Prostate gland (tissue), 2 donors: ENCODE data around the gene CPEB2. TPM values are rescaled to one million over a fixed set of nuclear protein-coding genes. Genes with fewer than 3 reads are reported as not detected.

Experiments
- DNase-seq: peaks from one replicate; pipeline ENCODE4 v3.0.0-alpha.2; 2019; ENCODE audit warnings: low spot score
- H3K27ac ChIP-seq, 2 donors: fragments of 200-600 bp; sonication (generic); 2 replicates each; pipeline ENCODE4 v1.5.1; 2017 to 2019
- H3K27me3 ChIP-seq: fragments of 200-600 bp; sonication (generic); replicated peaks from 2 replicates; pipeline ENCODE4 v1.5.1; 2019; ENCODE audit not compliant: insufficient read depth
- H3K36me3 ChIP-seq, 2 donors: fragments of 200-600 bp; sonication (generic); 1 replicate in 1 of 2; 2 replicates in 1 of 2; pipeline versions ENCODE4 v1.5.1 to v1.8.1; 2017 to 2019
- H3K4me1 ChIP-seq: fragments of 200-600 bp; sonication (generic); replicated peaks from 2 replicates; pipeline ENCODE4 v1.5.1; 2019
- H3K4me3 ChIP-seq, 2 donors: fragments of 200-600 bp; sonication (generic); 2 replicates each; pipeline ENCODE4 v1.5.1; 2017 to 2019
- H3K9me3 ChIP-seq: fragments of 200-600 bp; sonication (generic); 2 replicates; pipeline ENCODE4 v1.5.1; 2017
- POLR2A ChIP-seq: fragments of 450-650 bp; IDR thresholded peaks from one replicate; pipeline ENCODE4 v1.6.1; 2016; ENCODE audit warnings: antibody characterized with exemption, mild to moderate bottlenecking
- POLR2AphosphoS5 ChIP-seq: sonication (generic); formaldehyde crosslinking; IDR thresholded peaks from one replicate; pipeline ENCODE4 v1.6.1; 2017; ENCODE audit warnings: antibody characterized with exemption
- WGBS: methylation state at CpG from one replicate; pipeline ENCODE4 v1.1.5; 2018; 5-methylcytosine and 5-hydroxymethylcytosine counted together
- intact Hi-C: fragments of 100-400 bp; cut with DNase I; formaldehyde crosslinking; loops from one replicate; pipeline ENCODE4 v1.14.2; 2022
- total RNA-seq, 2 donors: library from RNA; depleted of rRNA; stranded (reverse); fragments of >200 nt; gene quantifications; one replicate each; pipeline ENCODE4 v1.1.0, GENCODE V29; 2016
- TF ChIP-seq, protein P1 (sequence below), 4 experiments: fragments of 200-600 bp in 2 of 4; fragments of 450-650 bp in 2 of 4; sonication (generic) in 2 of 4; IDR thresholded peaks; 1 replicate in 3 of 4; 2 replicates in 1 of 4; pipeline ENCODE4 v1.5.1; 2016 to 2019; ENCODE audit warnings: antibody characterized with exemption in 4 of 4, mild to moderate bottlenecking in 2 of 4, moderate library complexity in 2 of 4

The CPEB2 gene
- total RNA-seq, 2 donors from 2014 or later, result 14.5 to 47.3 TPM

- no peak overlapping the region for H3K4me3 ChIP-seq
- WGBS, result 73% methylated on average over 2 of the region's 2 CpGs
- no peaks in the 10 kb centered on the region for H3K36me3 ChIP-seq
- H3K9me3 ChIP-seq, result no peaks in the 10 kb centered on the region
- intact Hi-C loops, result no loop called here
- TF ChIP-seq POLR2A, result no peak
- TF ChIP-seq, protein P1, sequence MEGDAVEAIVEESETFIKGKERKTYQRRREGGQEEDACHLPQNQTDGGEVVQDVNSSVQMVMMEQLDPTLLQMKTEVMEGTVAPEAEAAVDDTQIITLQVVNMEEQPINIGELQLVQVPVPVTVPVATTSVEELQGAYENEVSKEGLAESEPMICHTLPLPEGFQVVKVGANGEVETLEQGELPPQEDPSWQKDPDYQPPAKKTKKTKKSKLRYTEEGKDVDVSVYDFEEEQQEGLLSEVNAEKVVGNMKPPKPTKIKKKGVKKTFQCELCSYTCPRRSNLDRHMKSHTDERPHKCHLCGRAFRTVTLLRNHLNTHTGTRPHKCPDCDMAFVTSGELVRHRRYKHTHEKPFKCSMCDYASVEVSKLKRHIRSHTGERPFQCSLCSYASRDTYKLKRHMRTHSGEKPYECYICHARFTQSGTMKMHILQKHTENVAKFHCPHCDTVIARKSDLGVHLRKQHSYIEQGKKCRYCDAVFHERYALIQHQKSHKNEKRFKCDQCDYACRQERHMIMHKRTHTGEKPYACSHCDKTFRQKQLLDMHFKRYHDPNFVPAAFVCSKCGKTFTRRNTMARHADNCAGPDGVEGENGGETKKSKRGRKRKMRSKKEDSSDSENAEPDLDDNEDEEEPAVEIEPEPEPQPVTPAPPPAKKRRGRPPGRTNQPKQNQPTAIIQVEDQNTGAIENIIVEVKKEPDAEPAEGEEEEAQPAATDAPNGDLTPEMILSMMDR (IDR thresholded peaks at IDR 0.05), result no peak
- TF ChIP-seq POLR2AphosphoS5, result no peak
- no peaks in the 10 kb centered on the region for H3K27me3 ChIP-seq
- H3K27ac ChIP-seq, result no peak overlapping the region
- DNase-seq, result no peak
- H3K4me1 ChIP-seq, result no peaks in the 10 kb centered on the region
Observed at GRCh38 chr4:15060213-15060612, 57.9 kb downstream of the CPEB2 start.

GRCh38 chr4:15063341-15063740 lies 61.1 kb downstream of the CPEB2 start:
- WGBS, result 77% methylated on average over 6 of the region's 6 CpGs

GRCh38 chr4:15065516-15065915 lies 63.2 kb downstream of the CPEB2 start:
- no peaks in the 10 kb centered on the region for H3K4me1 ChIP-seq
- TF ChIP-seq POLR2A (no peak), POLR2AphosphoS5 (no peak)
- TF ChIP-seq, protein P1 (IDR thresholded peaks at IDR 0.05), result no peak
- no peaks in the 10 kb centered on the region for H3K36me3 ChIP-seq
- no peak for DNase-seq
- no peaks in the 10 kb centered on the region for H3K27me3 ChIP-seq
- H3K4me3 ChIP-seq, result no peak overlapping the region
- no peaks in the 10 kb centered on the region for H3K9me3 ChIP-seq
- H3K27ac ChIP-seq, result no peak overlapping the region
- WGBS, result 49% methylated on average over 5 of the region's 5 CpGs
- intact Hi-C loops, result no loop called here

More at GRCh38 chr4:15063341-15063740, 61.1 kb downstream of the CPEB2 start:
- no peaks in the 10 kb centered on the region for H3K4me1 ChIP-seq
- H3K9me3 ChIP-seq, result no peaks in the 10 kb centered on the region
- no peaks in the 10 kb centered on the region for H3K36me3 ChIP-seq
- no peak overlapping the region for H3K27ac ChIP-seq
- TF ChIP-seq, protein P1 (IDR thresholded peaks at IDR 0.05), result no peak
- TF ChIP-seq POLR2A, result no peak
- TF ChIP-seq POLR2AphosphoS5, result no peak
- intact Hi-C loops, result no loop called here
- H3K27me3 ChIP-seq, result no peaks in the 10 kb centered on the region
- H3K4me3 ChIP-seq, result no peak overlapping the region
- DNase-seq, result no peak

DNA sequence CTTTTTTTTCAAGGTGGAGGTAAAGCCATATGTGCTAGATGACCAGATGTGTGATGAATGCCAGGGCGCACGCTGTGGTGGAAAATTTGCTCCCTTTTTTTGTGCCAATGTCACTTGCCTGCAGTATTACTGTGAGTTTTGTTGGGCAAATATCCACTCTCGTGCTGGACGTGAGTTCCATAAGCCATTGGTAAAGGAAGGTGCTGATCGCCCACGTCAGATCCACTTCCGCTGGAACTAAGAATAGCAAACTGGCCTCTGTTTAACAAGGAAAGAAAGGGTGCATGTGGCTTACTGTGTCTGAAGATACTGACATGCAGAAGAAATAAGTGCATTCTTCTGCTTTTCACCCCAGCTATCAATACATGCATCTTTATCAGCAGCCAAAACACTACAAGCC lies 63.9 kb downstream of the CPEB2 start:
- Histone ChIP-seq H3K27me3 (no peaks in the 10 kb centered on the region), H3K9me3 (no peaks in the 10 kb centered on the region), H3K4me3 (no peak overlapping the region), H3K4me1 (no peaks in the 10 kb centered on the region), H3K27ac (no peak overlapping the region), H3K36me3 (no peaks in the 10 kb centered on the region)
- intact Hi-C loops, result no loop called here
- no peak for DNase-seq
- WGBS, result 96% methylated on average over 7 of the region's 7 CpGs
- TF ChIP-seq POLR2A (no peak), POLR2AphosphoS5 (no peak)
- TF ChIP-seq, protein P1 (IDR thresholded peaks at IDR 0.05), result no peak

DNA sequence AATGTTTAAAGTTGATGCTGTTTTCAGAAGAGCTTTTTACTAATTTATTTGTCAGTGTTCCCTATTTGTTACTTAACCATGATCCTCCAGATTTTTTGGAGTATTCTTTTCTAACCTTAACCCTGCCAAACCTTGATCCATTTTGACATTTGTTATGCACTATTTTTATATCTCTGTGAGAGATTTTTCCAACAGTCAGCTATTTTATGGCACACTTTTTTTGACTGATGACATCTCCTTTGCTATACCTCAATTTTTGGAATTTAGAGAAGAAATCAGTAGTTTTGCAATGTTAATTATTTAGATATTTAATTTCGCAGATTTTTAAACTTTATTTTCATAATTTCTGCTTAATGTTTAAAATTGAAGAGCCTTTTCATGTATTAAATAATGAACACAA lies 66.0 kb downstream of the CPEB2 start:
- Histone ChIP-seq H3K9me3 (no peaks in the 10 kb centered on the region), H3K27ac (no peak overlapping the region), H3K4me3 (no peak overlapping the region), H3K27me3 (no peaks in the 10 kb centered on the region), H3K36me3 (no peaks in the 10 kb centered on the region), H3K4me1 (no peaks in the 10 kb centered on the region)
- DNase-seq, result no peak
- intact Hi-C loops, result no loop called here
- 96% methylated on average over 1 of the region's 1 CpG for WGBS
- TF ChIP-seq POLR2A (no peak), POLR2AphosphoS5 (no peak)
- TF ChIP-seq, protein P1 (IDR thresholded peaks at IDR 0.05), result no peak
